NCI-H2227 (cell line): Measurements from ENCODE around the gene ZSWIM6.

Experiments used
- DNase-seq: peaks from one replicate; lab custom pipeline; 2025; ENCODE audit not compliant: unreplicated experiment; lab: John Stamatoyannopoulos, UW

ZSWIM6 gene

GRCh38 chr5:61331407-61332357 is at the start of gene ZSWIM6:
ZSWIM6 (plus strand) TSS chr5:61332258; CDS start chr5:61332273, 15 bp downstream.
- peak; percentile 98 for DNase-seq

DNA sequence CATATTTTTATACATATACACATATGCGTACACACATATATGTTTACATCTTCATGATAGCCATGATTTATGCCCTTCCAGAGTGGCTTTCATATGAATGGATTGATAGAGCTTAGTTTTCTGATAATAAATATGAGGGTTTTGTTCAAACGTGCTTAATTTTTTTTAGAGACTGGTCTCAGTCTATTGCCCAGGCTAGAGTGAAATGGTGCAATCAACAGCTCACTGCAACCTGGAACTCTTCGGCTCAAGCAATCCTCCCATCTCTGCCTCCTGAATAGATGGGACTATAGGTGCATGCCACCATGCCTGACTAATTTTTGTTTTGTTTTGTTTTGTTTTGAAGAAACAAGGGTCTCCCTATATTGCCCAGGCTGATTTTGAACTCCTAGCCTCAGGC is 48.6 kb upstream of the ZSWIM6 start:
- no peak for DNase-seq

GRCh38 chr5:61285531-61285930 is 46.5 kb upstream of the ZSWIM6 start:
- DNase-seq = no peak

DNA sequence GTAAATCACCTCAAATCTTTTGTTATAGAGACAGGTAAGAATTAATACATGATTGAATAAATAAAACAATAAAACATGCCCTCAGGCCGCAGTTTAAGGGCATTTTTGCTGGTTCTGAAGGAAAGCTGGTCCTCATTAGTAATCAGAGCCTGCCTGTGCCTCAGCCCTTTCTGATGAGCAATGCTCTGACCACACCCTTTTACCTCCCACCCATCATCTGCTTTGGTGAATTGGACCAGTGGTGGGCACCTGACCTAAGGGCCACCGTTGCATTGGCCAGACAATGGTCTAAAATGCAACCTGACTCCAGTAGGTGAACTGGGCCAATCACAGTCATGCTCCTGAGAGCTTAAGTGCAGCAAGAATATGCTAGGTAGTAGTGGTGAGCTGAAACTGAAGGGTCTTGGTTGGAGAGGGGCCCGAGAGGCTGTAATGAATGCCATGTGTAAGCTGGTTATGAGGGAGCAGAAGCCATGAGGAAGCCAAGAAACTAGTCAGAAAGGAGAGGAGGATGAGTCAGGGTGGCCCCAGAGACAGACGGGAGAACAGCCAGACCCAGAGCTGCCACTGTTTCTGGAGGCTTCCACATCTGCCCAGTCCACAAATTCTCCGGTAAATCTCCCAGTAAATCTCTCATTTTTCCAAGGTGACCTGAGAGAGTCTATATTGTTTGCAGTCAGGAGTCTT is 45.5 kb upstream of the ZSWIM6 start:
- no peak for DNase-seq

DNA sequence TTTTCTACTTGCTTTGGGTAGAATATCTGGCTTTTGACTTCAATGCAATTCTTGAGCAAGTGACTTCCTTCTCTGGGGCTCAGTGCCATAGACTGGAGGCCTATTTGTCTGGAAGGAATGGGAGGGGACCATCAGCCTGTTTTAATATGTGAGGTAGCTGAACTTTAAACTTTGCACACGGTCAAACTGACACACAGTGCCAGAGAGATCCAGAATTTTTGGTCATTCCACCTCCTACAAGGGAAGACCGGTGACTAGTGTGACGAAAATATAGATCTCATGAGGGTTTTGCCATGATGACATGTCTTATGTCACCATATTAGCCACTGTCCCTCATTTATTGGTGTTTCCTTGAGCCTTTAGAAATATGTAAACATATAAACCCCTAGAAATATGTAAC is 44.6 kb upstream of the ZSWIM6 start:
- DNase-seq = no peak

GRCh38 chr5:61289241-61289640 is 42.8 kb upstream of the ZSWIM6 start:
- peak; percentile 56 for DNase-seq

DNA sequence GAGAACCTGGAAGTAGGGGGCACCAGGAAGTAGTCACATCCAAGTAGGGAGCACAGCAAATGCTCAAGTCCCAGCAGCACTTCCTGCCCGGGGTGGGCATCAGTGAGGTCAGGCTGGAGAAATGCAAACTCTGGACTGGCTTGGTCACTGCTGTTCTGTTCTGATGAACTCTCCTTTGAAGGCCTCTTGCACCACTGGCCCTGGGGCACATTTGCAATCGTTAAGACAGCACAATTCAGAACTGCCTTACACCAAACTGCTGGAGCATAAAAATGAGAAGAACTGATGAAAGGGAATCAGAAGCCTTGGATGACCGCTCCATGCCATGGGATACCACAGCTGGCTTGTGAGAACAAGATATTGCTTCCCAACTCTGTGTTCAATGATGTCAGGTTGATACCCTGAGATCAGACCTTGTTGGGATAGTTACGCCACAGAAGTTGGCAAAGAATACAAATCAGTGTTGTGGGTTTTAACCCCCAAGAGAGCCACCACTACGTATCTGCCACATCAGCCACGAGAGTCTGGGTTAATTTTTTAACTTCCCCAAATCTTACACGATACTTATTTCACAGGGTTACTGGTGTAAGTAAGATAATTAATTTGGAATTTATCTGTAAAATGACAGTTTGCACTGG is 42.3 kb upstream of the ZSWIM6 start:
- peak; percentile 40 for DNase-seq

DNA sequence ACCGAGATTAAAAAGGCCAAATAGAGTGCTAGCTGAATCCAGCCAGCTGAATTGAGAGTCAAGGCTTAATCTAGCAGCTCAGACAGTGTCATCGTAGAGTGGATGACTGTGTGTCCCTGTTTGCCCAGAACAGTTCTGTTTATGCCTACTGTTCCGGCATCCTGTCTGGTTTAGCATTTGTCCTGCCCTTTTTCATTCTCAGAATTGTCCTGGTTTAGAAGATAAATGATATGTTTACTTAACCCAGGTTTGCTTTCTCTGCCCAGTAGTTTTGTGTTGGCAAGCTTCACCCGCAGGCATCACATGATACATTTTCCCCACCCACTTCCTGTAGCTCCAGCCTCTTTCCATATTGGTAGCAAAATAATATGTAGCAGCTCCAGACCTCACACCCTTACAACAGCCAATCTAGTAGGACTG is 41.3 kb upstream of the ZSWIM6 start:
- no peak for DNase-seq

DNA sequence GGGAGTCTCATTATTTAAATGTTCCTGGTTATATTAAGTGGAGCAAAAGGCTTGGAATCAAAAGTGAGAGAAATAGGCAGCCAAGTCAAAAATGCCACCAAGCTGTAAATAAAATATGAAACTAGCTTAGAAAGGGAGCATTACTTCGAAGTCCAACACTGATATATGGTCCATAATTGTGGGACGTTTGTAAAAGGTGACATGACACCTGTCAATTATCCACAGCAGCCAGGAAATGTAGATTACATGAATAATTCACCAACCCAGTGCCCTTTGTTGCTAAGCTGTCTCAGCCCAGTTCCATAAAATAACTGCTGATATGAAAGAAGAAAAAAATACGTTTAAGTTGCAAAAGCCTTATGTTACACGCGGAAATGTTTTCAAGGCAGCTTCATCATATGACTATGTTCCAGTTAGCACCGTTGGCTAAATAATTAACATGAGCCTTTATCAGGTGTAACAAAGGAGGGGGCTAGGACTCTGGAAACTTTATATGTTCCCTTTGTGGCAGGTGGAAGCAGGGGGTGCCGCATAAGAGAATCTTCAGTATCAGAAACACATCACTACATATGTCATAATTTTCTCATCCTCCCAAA is 39.9 kb upstream of the ZSWIM6 start:
- no peak for DNase-seq

- no peak for DNase-seq
These were observed 39.0 kb upstream of the ZSWIM6 start for GRCh38 chr5:61293071-61293470.

GRCh38 chr5:61293873-61294272 is 38.2 kb upstream of the ZSWIM6 start:
- no peak for DNase-seq

- no peak for DNase-seq
These were observed 36.7 kb upstream of the ZSWIM6 start for GRCh38 chr5:61295365-61295764.

- DNase-seq = no peak
These were observed 34.0 kb upstream of the ZSWIM6 start for GRCh38 chr5:61298066-61298465.

DNA sequence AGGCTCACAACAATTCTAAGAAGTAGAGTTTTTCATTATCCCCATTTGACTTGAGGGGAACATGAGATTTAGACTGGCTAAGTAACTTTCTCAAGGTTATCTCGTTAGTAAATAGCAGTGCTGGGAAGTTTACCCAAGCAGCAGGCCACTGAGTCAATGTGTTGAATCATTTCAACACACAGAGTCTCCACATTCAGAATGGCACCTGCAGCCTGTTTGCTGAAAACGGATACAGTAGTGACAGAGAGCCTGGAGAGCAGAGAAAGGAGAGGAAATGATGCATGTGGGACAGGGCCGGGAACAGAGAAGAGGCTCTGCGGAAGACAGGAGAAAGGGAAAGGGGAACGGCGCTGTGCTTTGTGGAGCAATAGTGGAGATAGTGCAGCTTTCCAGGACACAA is 33.5 kb upstream of the ZSWIM6 start:
- no peak for DNase-seq

DNA sequence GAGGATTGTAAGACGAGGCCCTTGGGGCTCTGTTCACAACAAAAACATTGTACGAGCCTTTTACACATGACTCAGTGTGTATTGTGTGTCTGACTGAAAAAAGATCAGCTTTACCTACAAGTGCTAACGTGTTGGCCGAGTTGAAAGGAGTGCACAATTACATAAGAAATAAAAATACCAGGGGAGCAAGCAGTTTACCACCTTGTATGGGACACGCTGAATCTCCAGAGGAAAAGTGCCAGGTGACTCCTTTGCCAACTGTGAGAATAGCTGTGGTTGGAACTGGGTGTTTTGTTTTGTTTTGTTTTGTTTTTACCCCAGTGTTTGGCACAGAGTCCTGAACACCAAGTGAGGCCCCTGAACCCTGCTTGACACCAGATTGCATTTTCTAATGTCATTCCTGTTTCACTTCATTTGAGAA is 32.8 kb upstream of the ZSWIM6 start:
- DNase-seq = no peak

DNA sequence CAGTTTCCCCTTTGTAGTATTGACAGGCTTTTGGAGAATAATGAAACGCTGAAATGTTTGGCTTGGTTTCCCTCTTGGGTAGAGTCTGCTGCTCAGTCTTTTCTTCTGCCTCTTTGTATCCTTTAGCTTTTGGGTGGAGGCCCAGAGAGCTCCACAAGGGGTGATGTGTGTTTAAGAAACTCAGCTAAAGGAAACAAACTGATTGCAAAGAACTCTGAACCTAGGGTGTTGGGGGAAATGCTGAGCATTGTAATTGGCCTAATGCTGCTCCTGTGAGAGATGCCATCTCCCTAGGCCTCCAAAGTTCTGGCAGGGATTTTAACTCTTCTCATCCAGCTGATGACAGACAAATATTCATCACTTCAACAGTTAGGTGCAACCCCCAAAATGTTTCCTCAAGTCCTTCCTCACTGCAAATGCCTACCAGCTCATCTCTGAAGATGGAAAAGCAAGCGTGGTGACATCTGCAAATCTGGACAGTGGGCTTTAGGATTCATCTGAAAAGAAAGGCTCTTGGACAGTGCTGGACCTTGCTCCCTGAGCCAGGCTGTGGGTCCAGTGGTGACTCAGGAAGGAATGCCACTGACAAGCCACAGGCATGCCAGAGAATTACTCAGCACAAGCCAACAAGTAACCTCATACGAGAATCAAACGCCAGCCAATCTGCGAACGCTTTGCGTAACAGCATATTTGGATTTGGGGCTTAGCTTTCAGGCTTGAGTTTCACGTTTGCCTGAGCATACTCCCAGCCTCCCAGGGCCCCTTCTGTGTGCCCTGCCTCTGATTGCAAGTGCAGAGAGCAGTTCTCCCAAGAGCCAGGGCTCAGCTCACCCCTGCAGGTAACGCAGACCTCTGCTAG is 30.5 kb upstream of the ZSWIM6 start:
- no peak for DNase-seq

- no peak for DNase-seq
These were observed 29.9 kb upstream of the ZSWIM6 start for GRCh38 chr5:61302200-61302563.

GRCh38 chr5:61303346-61303745 is 28.7 kb upstream of the ZSWIM6 start:
- DNase-seq = no peak

- DNase-seq = peak; percentile 35
These were observed 27.3 kb upstream of the ZSWIM6 start for GRCh38 chr5:61304590-61305381.
